ENCODE results near the gene ACIN1.

The ACIN1 gene

DNA sequence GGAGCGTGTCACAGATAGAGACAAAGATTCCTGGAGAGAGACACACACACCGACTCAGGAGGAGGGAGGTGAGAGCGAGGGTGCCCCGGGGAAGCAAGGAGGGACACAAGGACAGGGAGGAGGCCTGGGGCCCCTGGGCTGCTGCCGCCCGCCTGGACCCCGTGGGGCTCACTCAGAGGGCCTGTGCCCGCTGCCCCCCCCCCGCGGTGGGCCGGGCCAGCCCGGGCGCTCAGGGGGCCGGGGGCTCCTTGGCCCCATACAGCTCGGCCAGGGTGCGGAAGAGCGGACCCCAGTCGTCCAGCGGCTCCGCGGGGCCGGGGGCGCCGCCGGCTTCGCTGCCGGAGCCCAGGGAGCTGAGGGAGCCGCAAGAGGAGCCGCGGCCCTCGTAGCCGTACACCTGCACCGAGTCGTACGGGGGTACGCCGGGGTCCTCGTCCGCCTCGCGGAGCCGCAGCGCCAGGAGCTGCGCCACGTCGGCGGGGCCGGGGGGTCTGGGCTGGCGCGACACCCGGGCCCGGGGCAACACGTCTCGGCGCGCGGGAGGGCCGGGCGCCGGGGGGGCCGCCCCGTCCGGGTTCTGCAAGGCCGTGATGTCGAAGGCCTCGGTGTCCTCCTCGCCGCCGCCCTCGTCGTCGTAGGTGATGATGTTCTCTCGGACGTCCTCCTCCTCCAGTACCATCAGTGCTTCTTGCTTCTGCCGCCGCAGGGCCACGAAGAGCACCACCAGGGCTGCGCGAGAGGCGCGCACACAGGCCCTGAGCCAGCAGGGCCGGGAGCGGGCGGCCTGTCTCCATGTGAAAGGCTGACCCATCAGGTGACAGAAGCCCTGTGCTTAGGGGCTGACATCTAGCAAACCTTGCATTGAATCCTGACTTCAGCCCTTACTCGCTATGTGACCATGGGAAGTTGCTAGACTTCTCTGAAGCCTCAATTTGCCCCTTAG, 46.9 kb downstream of the ACIN1 start:
- DNase-seq (ENCODE audit: low read depth), result no peak
- H3K4me3 ChIP-seq (ENCODE audit: low read depth, low read length), result no peak overlapping the region
- TF ChIP-seq, protein P1, sequence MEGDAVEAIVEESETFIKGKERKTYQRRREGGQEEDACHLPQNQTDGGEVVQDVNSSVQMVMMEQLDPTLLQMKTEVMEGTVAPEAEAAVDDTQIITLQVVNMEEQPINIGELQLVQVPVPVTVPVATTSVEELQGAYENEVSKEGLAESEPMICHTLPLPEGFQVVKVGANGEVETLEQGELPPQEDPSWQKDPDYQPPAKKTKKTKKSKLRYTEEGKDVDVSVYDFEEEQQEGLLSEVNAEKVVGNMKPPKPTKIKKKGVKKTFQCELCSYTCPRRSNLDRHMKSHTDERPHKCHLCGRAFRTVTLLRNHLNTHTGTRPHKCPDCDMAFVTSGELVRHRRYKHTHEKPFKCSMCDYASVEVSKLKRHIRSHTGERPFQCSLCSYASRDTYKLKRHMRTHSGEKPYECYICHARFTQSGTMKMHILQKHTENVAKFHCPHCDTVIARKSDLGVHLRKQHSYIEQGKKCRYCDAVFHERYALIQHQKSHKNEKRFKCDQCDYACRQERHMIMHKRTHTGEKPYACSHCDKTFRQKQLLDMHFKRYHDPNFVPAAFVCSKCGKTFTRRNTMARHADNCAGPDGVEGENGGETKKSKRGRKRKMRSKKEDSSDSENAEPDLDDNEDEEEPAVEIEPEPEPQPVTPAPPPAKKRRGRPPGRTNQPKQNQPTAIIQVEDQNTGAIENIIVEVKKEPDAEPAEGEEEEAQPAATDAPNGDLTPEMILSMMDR (IDR thresholded peaks at IDR 0.05; ENCODE audit: low read depth, low read length, missing control alignments), result no peak

DNA sequence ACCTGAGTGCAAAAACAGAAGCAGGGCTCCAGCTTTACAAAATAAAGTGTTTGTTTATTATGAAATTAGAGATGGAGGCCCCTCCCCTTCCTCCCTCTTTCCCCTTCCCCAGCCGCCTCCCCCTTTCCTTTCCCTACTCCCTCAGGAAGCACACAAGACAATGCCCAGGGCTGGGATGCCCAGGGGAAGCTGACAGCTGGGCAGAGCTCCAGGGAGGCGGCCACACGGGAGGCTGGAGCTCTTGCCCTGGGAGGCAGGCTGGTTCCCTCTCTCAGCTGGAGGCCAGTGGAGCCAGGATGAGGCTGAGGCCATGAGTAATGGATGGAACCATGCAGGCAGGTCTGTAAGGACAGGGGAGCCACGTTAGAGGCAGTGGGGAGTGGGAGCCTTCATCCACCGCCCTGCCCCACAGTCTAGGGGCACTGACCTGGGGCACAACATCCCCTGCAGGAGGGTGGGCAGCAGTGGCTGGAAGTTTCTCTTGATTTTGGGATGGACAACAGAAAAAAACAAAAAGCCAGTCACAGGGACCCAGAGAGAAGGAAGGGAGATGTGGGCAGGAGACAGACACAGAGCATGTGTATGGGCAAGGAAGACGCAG, 47.8 kb downstream of the ACIN1 start:
- no peak overlapping the region for H3K4me3 ChIP-seq (ENCODE audit: low read depth, low read length)
- TF ChIP-seq, protein P1 (IDR thresholded peaks at IDR 0.05; ENCODE audit: low read depth, low read length, missing control alignments), result no peak
- DNase-seq (ENCODE audit: low read depth), result no peak

DNA sequence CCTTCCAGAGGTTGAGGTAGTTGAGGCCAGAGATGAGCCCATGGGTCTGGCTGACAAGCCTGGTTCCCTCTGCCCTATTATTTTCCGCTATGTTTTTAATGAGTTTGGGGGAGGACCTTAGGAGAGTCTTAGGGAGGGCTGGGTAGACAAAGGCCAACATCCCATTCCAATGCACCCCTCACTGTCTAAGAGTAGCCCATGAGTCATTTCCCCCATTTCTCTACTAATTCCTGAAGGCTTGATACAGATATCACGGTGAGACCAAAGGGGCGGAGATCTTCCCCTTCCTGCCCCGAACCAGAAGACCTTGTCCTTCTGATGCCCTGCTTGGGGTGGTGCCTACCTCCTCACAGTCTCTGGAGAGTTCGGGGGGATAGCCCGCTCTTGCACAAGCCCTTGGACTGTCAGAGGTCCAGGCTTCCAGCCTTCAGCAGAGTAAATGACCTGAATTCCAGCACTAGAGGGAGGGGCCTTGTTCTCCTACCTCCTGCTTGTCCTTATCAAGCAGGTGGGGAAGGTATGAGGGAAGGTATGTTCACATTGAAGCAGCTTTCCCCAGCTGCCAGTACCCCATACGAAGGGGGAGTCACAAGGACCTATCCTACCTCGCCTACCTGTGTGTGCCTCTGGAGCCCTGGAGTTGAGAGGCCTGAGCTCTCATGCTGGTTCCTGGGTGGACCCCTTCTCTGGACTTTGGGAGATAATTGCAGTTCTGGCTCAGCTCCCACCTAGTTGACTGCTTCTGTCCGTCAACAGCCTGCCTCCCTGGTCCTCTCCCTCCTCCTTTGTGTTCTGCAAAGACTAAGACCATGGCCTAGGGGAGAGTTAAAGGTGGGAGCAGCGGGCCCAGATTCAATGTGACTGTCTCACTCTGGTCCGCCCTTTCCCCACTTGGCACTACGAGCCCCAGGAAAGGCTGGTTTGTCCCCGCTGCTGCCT, 49.2 kb downstream of the ACIN1 start:
- H3K4me3 ChIP-seq (ENCODE audit: low read depth, low read length), result no peak overlapping the region
- DNase-seq (ENCODE audit: low read depth), result no peak
- TF ChIP-seq, protein P1 (IDR thresholded peaks at IDR 0.05; ENCODE audit: low read depth, low read length, missing control alignments), result no peak

DNA sequence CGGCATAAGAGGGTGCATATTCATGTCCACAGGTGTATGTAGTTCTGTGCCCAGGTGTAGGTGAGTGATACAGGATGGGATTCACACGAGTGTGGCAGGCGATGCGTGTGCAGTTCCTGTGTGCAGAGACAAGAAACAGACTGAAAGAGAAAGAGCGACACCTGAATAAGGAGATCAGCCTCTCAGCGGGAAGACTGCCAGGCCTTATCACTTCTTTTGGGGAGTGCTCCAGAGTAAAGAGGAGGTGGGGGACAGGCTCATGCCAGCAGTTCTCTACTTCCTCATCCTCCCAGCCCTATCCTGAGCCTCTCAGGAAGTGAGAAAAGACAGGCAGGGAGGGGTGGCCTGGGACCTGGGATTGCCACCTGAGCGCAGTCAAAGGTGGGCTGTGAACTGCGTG, 50.1 kb downstream of the ACIN1 start:
- no peak overlapping the region for H3K4me3 ChIP-seq (ENCODE audit: low read depth, low read length)
- TF ChIP-seq, protein P1 (IDR thresholded peaks at IDR 0.05; ENCODE audit: low read depth, low read length, missing control alignments), result no peak
- DNase-seq (ENCODE audit: low read depth), result no peak

DNA sequence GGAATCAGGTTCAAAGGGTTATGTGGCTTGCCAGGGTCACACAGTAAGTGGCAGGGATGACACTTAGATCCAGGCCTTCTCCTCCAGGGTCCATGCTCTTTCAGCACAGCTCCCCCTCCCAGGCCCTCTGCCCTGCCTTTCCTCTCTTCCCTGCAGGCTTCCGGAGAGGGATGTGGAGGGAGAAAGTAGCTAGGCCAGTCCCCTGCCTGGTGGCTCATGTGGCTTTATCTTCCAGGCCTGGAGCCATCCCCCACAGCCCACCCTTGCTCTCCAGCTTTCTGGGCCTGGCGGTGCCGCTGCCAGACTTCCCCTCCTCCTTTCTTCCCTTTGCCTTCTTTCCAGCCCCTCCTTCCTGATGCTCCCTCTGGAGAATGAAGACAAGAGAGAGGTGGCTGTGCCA, 51.2 kb downstream of the ACIN1 start:
- TF ChIP-seq, protein P1 (IDR thresholded peaks at IDR 0.05; ENCODE audit: low read depth, low read length, missing control alignments), result no peak
- DNase-seq (ENCODE audit: low read depth), result no peak

DNA sequence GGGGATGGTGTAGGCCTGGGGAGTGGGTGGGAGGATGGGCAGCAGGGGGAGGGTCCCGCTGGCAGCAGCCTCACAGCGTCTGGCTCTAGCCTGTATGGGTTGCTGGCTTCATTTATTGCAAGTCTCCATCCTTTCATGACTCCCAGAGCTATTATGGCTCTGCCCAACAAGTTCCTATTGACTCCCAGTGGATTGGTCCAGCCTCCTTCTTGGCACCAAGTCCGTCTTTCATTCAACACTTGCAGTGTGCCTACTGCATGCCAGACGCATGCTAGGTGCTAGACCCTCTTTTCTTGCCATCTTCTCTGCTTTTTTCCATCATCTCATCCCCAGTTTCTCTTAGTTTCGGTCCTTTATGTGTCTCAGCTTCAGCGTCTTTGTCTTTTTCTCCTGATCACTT, 51.8 kb downstream of the ACIN1 start:
- TF ChIP-seq, protein P1 (IDR thresholded peaks at IDR 0.05; ENCODE audit: low read depth, low read length, missing control alignments), result no peak
- DNase-seq (ENCODE audit: low read depth), result no peak
- H3K4me3 ChIP-seq (ENCODE audit: low read depth, low read length), result no peak overlapping the region

More for the DNA sequence above, 51.2 kb downstream of the ACIN1 start:
- H3K4me3 ChIP-seq (ENCODE audit: low read depth, low read length), result no peak overlapping the region

All from GM12864 (cell line).